CMK (cell line): ENCODE measurements around the gene ARHGAP15.

Source experiments
- DNase-seq: peaks from one replicate; pipeline ENCODE4 v3.0.0-alpha.2; 2010; ENCODE audit warnings: low read depth

Gene ARHGAP15

DNA sequence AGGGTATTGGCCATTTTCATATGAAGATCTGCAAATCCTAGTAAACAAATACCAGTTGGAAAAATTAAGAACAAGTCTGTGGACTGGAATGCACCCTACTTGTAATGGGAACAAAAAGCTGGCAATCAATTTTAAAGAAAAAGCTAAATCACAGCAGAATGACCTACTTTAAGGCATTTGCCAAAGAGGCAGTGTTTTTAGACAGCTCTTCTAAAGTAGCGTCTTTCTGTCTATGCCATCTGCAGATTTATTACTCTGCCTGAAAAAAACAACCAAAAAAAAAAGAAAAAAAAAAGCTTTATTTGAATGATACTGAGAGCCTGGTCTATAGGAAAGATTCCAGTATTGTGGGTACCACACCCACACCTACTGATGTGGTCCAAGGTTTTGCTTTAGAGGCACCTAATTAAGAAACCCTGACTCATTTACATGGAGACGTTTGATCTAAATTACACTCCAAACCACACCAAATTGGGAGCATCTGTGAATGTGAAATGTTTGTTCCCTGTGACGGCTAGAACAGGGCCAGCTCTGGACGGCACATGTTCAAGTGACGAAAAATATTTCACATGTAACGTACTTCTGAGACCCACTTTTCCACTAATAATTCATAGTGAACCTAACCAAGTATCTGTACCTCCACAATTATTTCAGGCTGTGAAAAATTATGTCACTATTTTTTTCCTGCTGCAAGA lies 597.1 kb downstream of the ARHGAP15 start:
- no peak for DNase-seq

DNA sequence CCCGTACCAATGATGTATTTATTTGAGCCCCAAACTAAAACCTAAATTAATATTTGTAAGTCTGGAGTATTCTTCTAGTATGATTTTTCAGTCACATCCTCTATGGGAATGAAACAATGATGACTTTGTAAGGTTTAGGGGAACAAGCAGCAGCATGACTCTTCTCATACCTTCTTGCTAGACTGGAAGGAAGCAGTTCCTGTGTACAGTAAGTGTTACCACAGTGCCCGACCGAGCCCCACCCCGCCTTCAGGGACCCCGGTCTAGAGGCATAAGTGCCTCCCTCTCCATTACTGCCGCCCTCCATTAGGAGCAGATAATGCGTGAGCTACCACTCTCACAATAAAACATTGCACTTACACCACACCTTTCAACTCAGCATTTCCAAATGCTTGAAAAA lies 599.3 kb downstream of the ARHGAP15 start:
- no peak for DNase-seq

DNA sequence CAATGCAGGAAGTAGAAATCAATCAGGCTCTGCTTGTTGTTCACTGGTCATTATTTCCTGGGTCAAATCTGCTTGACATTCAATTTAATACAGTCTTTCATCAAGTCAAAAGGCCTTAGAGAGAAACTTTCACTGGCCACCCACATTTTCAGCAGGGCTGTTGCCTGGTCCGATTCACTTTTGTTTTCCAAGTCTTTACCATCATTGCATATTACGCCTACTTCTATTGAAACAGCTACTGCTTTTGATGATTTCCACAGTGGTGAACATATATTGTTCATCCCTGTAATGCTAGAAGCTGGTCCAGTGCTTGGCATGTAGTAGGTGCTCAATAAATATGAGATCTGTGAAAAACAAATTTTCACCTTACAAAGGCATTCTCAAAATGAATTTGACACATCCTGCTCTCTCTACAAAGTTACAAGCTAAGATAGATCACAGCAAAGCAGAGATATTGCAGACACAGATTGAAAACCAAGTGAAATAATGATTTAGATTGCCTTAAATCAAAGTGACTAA lies 600.1 kb downstream of the ARHGAP15 start:
- DNase-seq, result no peak

DNA sequence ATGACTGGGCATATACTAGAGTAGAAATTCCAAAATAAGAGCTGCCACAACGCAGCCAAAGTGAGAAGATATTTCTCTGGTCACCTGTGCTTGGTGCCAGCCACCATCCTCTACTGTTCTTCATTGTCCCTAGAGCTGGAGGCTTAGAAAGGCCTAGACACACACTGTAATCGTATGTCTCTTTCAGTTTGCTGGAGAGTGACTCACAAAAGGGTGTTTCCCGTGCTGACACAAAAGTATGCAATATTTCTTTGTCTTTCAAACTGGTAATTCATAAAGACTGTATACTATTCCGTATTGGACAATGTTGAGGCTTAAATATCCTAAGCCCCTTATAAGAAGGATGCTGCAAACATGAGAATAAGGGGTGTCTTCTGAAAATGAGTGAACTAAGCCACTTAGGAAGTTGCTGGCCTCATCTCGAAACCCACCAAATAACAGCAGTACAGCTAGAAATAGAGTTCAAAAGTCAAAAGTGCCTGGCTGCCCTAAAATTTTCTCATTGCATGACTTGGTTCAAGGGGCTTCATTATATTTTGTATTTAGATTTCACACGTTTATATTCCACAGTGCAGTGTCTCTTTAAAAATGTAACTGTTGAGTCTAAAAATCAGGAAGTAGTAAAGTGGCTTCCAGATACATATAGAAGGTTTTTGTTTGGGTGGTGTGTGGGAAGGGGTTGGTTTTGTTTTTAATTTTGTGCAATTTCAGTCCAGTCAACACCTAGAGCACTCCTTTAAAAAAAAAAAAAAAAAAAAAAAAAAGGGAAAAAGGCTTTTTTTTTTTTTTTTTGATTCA lies 601.1 kb downstream of the ARHGAP15 start:
- DNase-seq, result no peak

DNA sequence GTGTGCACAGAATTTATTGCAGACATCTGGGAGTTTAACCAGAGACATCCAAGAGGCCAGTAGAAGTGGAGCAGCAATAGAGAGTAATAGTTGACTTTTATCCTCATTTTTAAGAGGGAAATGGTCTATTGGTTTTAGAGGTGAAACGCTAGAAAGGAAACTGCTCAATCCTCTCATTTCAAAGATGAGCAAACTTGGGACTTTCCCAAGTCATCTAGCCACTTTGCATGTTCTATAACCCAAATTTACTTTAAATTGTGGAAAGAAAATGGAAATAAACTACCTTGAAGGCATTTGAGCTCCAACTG lies 601.7 kb downstream of the ARHGAP15 start:
- no peak for DNase-seq

DNA sequence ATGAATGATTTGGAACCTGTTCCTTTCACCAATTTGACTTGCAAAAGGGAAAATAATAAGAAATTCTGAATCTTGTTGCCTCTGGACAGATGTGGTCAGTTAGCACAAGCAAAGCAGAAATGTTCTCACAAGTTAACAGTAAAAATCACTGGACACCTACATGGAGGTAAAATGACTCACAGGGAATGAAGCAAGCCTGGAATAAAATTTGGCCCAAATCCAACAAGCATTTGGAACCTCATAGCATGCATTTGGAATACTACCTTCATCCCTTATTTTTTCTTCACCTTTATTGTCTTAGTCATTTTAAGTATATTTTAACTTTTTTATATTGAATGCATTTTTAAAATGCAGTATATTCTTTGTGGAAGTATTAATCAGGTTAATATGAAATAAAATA lies 602.9 kb downstream of the ARHGAP15 start:
- DNase-seq, result no peak

DNA sequence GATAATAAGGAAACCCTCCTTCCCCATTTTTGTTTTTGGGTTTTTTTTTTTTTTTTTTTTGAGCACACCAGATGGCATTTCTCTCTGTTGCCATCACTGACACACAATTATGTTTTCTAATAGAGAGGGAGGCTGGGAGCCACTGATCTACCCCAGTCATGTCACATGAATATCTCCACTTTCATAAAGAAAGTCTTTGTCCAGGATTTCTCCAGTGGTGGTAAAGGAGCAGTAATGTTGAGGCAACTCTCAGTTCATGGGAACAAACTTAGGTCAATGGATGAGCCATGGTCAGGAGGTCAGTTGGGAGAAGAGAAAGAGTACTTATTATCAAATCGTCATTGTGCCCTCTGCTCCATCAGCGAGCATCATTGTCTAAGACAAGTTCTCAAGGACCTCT lies 603.7 kb downstream of the ARHGAP15 start:
- DNase-seq, result no peak

DNA sequence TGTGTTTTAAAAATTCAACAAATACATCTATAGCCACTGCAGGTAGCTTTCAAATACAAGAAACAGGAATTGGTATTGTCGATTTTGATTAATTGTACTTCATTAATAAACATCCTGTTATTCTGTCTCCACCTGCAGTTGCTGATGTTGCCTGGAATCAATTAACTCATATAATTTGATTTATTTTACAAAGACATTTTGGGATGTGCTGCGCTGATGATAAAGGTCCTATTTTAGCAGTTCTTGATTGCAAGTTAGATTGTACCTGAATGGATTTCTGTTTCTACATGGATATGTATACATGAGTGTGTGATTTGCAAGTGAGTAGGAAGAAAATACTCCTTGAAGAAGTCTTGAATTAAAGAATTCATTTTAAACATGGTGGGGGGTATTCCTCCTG lies 605.3 kb downstream of the ARHGAP15 start:
- no peak for DNase-seq

DNA sequence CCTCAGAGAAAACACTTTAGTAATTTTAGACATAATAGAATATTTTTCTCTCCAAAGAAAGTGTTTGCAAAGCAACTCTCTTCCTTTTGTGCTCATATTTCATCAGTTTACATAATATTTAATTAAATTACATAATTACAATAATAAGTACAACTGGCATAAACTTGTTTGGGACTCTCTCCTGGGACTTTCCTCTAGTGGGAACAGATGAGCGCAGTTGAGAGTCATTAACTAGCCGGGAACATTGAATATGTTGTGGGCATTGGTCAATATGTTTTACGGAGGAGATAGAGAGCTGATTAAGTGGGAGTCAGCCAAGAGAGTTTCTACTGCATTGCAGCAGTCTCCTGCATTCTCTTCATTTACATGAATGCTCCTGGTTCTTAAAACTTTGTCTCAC lies 607.7 kb downstream of the ARHGAP15 start:
- no peak for DNase-seq

DNA sequence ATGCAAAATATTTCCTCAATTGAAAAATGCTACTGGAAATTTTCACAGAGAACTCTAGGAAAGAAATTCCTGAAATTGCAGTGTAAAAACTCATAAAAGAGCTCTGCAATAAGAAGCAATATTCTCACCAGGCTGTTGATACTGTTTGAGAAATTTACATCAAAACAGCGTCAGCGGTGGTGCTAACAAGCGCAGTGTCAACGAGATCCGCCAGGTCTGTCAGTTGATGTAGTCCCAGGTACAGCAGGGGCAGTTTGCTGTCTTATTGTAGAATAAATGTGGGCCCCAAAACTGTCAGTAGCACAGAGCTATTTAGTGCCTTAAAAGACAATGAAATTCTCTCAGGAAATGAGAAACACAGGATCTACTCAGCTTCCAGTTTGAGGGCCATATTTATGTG lies 611.2 kb downstream of the ARHGAP15 start:
- DNase-seq, result no peak

DNA sequence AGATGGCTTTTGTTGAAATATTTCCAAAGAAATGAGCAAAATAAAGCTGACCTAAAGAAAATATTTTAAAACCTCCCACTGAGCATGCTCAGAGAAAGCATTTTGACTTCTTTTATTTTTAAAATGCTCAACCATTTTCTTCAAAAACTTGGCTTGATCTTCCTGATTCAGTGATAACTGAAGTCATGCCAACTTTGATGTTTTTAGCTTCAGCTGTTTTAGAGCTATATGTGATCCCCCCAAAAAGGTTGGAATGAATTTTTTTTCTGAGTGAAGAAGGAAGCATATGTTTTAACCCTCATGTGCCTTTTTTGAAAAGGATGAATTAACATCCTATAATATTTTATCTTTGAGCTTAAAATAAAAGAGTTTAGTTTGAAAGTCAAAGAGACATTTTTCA lies 612.0 kb downstream of the ARHGAP15 start:
- no peak for DNase-seq

DNA sequence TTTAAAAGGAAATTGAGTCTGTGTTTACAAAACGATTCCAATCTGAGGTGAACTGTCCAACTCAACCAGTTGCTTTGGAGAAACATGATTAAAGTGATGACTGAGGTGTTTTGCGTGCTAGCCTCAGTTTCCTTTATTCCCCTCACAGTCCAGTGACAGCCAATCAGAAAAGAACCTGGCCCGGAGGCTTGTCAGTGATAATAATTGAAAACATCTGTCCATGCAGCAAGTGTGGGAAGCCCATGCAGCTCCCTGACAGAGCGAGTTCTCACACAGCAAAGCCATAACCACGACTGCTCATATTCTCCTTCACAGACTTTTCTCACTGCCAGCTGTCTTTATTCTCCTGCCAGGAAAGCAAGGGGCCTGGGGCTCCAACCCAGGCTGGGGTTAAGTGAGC lies 613.4 kb downstream of the ARHGAP15 start:
- no peak for DNase-seq

DNA sequence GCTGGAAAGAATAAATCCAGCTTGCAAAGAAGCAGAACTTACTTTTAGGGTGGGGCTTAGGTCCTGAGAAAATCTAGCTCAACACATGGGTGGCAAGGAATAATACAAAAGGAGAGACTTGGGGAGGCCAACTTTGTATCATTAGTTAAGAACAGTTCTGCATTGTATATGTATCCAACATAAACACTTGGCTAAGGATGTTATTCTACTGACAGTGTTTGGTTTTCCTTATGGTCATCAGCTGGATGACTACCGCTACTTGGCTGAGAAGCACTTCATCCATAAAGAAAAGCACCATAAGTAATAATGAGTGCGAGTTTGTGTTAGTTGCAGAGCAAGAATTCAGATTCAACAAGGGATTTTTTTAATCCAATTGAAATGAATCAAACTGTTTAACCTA lies 614.9 kb downstream of the ARHGAP15 start:
- DNase-seq, result no peak

DNA sequence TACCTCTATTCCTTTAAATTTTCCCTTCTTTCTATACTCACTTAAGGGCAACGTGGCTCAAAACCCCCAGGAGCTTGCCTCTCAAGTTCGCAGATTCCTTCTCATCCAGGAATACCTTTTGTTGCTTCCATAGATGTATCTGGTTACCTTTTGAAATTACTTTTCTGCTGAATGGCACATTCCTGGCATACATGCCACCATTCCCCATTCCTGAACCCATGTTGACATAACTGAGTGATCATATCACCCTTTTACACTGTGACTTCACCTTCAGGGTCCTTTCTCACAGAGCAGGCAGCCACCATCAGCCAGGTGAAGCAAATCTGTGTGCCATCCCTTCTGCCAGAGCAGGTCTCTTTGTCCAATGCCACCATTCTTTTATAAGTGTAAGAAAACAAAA lies 615.8 kb downstream of the ARHGAP15 start:
- no peak for DNase-seq

DNA sequence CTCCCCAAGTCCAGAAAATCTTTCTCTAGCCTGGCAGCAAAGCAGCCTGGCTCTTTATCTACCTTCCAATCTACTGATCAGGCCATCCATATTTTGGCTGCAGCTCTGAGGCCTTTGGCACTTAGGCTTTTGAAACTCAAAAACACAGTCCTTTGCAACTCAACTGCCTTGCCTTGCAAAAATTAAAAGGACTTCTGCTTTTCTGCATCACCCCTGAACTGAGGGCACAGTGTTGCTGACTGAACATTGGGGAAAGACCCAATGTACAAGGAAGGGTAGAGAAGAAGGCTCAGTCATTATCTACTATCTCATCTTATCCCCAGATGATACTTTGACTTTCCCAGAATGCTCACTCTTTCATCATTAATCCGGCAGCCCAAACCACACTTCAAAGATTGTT lies 625.5 kb downstream of the ARHGAP15 start:
- DNase-seq, result no peak

DNA sequence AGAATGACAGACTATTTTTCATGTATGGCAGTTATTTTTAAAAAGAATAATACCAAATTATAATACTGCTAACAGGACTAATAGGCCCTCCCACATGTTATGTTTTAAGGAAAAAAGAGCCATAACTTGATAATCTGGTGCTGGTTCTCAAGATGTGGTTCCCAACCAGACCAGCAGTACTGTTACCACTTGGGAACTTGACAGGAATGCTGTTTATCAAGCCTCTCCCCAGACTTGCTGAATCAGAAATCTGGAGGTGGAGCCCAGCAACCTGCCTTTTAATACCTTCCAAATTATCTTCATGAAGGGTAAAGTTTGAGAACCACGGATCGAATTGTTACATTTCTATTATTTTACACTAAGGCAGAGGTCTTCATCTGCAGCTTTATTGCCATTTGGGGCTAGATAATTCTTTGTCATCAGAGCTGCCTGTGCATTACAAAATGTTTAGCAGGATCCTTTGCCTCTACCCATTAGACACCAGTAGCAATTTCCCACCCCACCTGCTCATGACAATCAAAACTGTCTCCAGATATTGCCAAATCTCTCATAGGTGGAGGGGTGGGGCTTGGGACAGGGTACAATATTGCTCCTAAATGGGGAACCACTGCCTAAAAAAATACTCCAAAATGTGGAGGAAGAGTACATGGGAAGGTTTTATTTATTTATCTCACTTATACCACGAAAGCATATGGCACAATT lies 629.6 kb downstream of the ARHGAP15 start:
- DNase-seq, result no peak

DNA sequence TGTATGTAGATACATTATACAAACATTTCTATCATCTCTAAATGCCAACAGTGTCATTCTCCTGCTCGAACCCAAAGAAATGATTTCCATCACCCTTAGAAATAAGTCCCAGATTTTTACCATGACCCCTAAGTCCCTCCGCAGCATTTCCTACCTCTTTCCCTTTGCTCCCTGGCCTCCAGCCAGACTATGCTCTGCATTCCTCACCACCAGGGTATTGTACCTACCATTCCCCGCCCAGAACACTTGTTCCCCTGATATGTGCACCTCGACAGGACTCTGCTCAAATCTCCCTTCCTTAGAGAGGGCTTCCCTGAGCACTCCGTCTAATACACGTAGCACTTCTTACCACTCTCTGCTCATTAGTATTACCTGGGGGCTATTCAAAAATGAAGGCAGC lies 630.2 kb downstream of the ARHGAP15 start:
- DNase-seq, result no peak

DNA sequence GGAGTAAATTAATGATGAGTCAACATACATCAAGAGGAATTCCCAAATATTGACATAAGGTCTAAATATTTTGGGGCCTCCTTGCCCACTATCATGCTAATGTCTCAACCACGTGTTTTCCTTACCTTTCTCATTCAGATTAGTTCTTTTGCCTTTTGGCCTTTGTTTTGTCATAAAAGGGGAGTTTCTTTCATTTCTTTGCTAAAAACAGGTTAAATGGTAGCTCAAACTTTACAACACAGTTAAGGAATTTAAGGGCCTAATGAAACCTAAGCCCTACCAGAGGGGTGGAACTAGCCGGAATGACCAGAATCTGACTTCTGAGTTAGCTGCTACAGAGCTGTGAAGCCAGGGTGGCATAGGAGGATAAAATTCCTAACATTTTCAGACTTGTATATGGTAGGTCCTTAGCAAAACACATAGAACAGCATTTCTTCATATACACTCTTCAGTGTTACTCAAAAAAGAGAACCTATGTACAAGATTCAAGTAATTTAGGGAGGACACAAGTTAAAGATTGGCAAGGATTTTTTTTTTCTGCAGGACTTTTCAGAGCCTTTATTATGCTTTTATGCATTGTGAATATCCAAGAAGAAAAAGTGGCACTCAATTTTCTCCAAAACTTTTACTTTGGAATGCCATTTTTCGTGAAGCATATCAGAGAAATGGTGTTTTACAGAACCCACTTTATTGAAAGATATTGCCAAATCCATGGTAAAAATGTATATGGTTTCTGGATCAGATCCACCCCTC lies 633.1 kb downstream of the ARHGAP15 start:
- DNase-seq, result no peak

DNA sequence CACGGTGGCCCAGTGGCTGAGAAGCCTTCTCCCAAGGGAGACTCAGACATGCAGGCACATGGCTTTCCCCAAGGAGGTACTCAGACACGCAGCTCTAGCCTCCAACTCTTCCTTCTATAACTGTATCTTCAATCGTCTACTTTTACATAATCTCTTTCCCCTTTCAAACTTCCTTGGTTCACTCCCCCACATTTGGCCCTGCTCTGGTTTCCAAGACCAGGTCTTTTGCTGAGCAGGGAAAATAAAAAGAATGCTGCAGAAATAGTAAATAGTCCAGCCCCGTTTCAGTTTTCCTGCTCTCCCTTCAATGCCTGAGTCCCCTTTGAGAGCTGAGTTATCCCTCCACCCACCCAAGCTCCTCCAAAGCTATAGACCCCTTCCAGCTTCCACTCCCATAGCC lies 635.0 kb downstream of the ARHGAP15 start:
- no peak for DNase-seq

DNA sequence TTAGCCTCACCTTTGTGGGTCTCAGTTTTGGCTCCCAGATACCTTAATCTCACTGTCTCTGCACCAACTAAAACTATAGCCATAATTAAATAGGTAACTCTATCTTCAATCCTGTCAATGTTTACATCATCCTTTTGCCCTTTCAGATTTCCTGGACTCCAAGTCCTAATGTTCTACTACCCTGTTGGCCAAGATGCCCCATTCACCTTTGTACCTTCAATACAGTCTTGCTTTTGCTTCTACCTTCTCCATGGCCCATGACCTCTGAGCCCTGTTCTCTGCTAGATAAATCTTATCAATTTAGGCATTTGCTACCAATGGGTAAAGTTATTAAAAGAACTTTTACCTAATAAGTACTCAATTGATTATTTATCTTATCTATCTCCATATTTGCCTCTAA lies 635.5 kb downstream of the ARHGAP15 start:
- DNase-seq, result no peak

DNA sequence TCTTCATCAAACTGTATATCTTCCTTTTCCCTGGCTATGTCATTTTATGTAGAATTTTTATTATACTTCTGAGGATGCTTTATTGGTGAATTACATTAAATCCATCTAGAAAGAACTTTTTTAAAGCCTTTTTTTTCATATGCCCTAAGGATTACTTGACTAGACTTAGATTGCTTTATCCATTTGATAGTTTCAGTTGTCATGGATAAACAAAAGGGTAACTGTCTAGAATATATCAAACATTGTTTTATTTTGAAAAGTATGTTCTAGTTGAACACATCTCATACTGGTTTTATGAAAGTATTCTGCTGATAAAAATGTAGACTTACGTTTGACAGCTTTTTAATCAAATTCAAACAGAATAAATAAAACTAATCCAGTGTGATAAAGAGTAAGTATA lies 639.8 kb downstream of the ARHGAP15 start:
- no peak for DNase-seq

DNA sequence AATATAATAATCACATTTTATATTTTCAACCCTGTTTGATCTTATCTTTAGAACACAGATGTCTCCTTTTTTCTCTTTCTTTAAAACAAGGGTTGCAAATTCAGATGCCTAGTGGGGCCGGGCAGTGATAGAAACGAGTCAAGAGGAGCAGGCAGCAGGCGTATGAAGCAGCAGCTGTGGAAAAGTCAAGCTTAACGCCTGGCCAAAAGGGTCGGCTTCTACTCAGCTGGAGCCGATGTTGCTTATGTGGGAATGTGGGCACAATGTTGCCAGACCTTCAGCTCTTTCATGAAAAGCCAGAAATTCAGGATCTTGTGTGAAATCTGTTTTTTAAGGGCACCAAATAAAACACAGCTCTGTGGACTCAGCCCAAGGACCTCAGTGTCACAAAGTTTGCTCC lies 642.7 kb downstream of the ARHGAP15 start:
- no peak for DNase-seq
